HG03135 (cell line): ENCODE measurements around the gene C2orf72.
A peak's percentile ranks its signal among the peaks of the same experiment; 100 is the strongest.

Experiments
- ATAC-seq: cut with Tn5 transposase; IDR thresholded peaks from one replicate; pipeline ENCODE4 v1.9.1; 2021; ENCODE audit warnings: mild to moderate bottlenecking, moderate library complexity; ENCODE audit not compliant: unreplicated experiment

Gene C2orf72

GRCh38 chr2:231041061-231041689 lies 3.9 kb downstream of the C2orf72 start:
- no peak for ATAC-seq

DNA sequence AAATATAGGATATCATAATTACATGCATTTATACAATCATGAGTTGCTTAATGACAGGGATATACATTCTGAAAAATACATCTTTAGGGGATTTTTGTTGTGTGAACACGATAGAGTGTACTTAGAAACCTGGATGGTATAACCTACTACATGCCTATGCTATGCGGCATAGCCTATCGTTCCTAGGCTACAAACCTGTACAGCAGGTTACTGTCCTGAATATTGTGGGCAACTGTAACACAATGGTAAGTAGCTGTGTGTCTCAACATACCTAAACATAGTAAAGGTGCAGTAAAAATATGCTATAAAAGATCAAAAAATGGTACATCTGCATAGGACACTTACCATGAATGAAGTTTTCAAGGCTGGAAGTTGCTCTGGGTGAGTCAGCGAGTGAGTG lies 6.5 kb downstream of the C2orf72 start:
- ATAC-seq = no peak

DNA sequence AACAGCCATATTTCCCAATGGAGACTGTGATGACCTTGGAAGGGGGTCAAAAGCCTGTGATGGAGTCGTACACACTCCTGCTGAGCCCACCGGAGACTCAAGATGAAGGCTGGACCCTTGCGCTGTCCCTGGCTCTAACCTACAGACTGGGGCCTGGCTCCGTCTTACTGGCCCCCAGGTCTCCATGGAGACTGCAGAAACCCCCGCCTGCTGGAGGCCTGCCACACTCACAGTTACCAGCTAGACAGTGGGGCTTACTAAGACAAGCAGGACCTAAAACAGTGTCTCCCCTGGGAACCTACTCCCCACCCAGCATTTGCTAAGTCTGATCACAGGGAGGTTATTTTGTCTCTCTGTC lies 9.6 kb downstream of the C2orf72 start:
- ATAC-seq = no peak

GRCh38 chr2:231047274-231047922 lies 10.1 kb downstream of the C2orf72 start:
- ATAC-seq = no peak

DNA sequence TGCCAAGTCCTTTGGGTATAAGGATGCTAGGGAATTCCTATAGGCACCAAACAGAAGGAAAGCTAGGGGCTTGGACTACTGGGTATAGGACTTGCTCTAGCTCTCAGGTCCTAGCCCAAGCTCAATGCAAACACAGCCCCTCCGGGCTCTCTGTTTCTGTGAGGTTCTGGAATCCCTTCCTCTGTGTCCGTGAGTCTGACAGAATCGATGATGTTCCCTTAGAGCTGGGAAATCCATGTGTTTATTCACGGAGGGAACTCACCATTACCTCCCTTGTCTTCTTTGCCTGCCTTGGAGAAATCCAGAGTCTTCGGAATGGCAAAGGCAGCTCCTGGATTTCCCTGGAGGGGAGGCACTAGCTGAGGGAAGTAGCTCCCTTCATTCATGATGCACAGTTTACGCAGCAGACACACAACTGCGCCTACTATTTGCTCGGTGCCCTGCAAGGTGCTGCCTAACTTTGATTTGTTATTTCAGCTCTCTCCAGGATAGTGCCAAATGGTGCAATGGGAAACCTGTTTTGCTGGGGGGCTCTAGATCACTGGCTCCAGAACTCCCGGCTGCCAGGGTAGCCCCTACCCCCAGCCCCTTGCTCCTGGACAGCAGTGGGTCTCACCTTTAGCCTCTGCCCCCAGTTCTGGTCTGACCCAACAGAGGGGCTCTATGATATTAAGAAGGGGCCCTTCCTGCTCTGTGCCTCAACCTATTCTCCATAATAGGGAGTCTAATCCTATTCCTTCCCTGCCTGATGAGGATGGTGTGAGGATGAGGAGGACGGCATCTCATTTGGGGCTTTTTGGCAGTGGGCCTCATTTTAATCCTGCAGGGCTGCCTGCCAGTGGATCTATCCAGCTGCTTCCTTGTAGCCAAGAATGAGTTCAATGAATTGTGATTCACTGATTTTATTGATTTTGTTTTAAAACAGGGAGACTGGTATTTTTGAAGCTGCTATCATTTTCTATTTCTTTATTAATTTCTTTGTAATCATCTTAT lies 10.9 kb downstream of the C2orf72 start:
- ATAC-seq = no peak

GRCh38 chr2:231049286-231050017 lies 12.1 kb downstream of the C2orf72 start:
- no peak for ATAC-seq

DNA sequence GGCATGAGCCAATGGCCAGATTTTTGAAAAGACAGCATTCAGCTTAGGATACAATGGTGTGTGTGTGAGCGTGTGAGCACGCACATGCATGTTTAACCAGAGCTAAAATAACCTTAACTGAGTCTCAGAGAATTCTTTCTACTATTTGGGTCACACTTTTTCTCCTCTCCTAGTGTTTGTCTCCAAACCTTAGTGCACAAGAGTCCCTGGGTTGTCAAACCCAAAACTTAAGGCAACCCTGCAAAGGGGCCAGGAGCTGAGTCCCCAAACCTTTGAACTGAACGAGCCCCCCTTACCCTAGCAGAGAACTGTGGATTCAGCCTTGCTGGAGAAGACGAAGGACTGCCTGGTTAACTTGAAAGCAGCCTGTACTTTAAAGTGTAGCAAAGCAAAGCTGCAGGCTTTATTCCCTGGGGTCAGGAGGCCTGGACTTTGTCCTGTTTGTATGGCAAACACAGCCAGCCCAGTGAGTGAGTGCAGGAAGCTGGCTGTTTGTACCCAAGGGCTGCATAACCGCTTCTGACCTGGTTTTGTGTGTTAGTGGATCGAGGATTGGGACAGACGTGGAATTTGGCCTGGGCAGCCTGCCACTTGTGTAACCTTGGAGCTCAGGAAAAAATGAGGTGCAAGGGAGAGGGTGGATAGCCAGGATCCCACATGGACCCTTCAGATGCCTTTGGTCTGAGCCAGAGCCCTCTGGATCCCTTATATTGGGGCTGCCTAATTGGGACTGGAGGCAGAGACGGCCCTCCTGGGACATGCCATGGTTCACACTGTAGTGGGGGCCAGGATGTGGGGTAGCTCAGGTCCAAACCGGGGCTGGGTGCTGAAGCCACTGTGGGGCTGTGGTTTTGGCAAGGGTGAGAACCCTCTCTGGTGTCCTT lies 12.9 kb downstream of the C2orf72 start:
- ATAC-seq = no peak

GRCh38 chr2:231051116-231051515 lies 13.8 kb downstream of the C2orf72 start:
- no peak for ATAC-seq

DNA sequence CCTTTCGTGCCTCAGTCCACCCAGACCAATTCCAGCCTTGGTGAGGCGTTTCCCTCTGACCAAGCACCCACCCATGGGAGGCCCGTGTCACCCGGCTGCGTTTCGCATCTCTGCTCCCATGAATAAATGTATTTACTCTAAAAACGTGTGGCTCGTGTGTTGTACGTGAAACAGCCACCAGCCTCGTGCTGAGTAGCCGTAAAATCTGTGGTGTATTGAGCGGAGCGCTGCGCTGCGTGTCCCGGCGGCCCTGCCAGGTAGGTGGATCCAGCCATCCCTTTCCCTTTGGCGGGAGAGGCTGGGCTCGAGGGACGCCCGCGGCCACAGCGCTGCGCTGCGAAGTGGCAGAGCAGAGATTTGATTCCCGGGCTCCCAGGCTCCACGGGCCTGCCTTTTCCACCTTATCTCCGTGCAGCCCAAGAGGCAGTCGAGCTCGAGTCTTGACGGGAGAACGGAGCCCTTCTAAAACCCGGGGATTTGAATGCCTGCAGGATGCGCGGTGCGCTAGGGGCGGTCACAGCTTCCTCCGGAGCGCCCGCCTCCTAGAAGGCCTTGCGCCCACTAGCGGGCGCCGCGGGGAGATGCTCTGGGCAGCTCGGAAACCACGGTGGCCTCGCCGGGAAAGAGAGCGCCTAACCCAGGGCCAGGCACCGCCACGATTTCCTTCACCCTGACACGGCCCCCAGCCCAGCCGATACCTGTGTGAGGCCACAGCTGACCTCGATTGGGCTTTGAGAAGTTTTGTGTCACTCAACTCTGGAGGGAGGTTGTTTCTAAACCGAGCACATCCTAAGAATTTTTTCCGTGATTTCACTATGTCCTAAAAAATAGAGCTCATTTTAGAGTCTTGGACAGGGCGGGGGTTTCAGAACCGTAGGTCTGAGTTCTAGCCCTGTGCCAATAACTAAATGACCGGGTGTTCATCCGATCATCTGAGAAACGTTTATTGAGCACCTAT lies 15.4 kb downstream of the C2orf72 start:
- peak; percentile 64 for ATAC-seq

GRCh38 chr2:231053846-231054245 lies 16.5 kb downstream of the C2orf72 start:
- no peak for ATAC-seq

DNA sequence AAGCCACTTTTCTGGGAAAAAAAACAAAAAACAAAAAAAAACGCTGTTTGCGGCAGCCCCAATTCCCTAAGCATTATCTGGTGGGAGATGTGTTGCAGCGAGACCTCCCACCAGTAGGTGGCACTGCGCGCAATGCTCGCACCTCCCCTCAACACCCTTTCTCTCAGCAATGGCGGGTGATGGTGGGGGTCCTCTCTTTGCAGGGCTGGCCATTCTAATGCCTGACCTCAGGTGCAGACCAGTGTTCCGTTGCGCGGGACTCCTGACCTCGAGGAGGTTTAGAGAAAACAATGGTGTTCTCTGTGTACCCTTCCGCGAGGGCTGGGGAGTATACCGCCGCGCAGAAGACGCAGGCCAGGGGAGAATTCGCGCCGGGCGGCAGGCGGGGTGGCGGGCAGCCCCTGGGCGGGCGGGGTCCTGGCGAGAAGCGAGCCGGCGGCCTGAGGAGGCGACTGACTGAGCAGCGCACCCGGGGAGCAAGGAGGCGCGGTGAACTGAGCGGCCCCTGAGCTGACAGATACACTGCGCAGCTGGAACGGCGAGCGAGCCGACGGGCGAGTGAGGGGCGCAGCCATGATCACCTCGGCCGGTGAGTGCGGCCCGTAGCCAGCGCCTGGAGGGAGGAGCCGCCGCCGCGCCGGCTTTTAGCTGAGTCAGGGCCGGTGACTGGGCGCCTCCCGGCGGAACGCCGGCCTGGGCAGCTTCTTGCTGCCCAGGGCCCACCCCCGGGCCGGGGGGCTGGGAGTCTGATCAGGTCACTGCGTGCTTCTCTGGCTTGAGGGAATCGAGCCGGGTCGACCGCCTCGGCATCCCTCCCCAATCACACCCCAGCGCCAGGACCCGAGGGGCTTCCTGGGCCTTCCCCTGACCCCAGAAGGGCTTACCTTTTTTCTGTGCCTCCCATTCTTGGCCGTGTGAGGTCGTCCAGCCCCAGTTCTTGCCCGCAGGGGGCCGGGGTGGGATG lies 19.4 kb downstream of the C2orf72 start, which contains the start of gene PSMD1:
Gene PSMD1, plus strand, starts transcription at position 415 of the 964 bp plus-strand sequence. Its CDS starts 159 bp downstream, at position 574.
- peak; percentile 78 for ATAC-seq

GRCh38 chr2:231057590-231057989 lies 20.3 kb downstream of the C2orf72 start:
- ATAC-seq = no peak

- no peak for ATAC-seq
Measured at GRCh38 chr2:231058761-231059550, 21.6 kb downstream of the C2orf72 start.

DNA sequence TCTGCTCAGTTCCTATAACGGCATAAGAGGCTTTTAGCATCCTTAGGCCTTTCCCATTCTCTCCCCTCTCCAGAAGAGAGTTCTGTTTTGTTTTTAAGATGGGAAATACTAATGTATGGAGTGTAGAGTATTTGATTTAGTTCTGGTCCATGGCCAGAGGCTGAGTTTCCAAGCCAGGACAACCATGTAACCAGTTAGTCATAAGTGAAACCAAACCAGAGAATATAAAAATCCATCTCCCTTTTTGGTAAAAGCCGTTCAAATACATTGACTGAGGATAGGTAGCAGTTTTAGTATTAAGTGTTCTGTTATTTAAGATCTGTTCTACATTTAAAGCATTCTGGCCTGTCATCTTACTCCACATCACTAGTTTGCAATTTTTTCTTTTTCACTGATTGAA lies 22.4 kb downstream of the C2orf72 start:
- ATAC-seq = no peak

- no peak for ATAC-seq
Measured at GRCh38 chr2:231062776-231063175, 25.5 kb downstream of the C2orf72 start.

- ATAC-seq = no peak
Measured at GRCh38 chr2:231063347-231063746, 26.0 kb downstream of the C2orf72 start.

GRCh38 chr2:231065966-231066365 lies 28.6 kb downstream of the C2orf72 start:
- ATAC-seq = no peak
